H9 (cell line): ENCODE data around the gene GLB1L3. TPM values are rescaled to one million over a fixed set of nuclear protein-coding genes. Genes with fewer than 3 reads are reported as not detected.

Experiments used
- DNase-seq: peaks from one replicate; pipeline ENCODE4 v3.0.0-alpha.2; 2017
- H2AFZ ChIP-seq: one replicate; pipeline ENCODE4 v1.6.1; 2013; ENCODE audit warnings: mild to moderate bottlenecking, low read length, control low read depth, moderate library complexity
- H2AK5ac ChIP-seq: 2 replicates; pipeline ENCODE4 v1.6.1; 2013; ENCODE audit warnings: low read length, control low read depth, mixed read lengths; ENCODE audit not compliant: insufficient read length
- H2BK120ac ChIP-seq: one replicate; pipeline ENCODE4 v1.6.1; 2013; ENCODE audit warnings: low read depth, mild to moderate bottlenecking, low read length, control low read depth, inconsistent platforms; ENCODE audit not compliant: poor library complexity, severe bottlenecking
- H2BK12ac ChIP-seq: 2 replicates; pipeline ENCODE4 v1.6.1; 2013; ENCODE audit warnings: low read length, control low read depth, mixed read lengths, low read depth; ENCODE audit not compliant: insufficient read length
- H2BK15ac ChIP-seq: 2 replicates; pipeline ENCODE4 v1.6.1; 2013; ENCODE audit warnings: low read depth, low read length, control low read depth
- H2BK20ac ChIP-seq: one replicate; pipeline ENCODE4 v1.6.1; 2013; ENCODE audit warnings: low read depth, mild to moderate bottlenecking, low read length, control low read depth, inconsistent platforms; ENCODE audit not compliant: poor library complexity, severe bottlenecking
- H2BK5ac ChIP-seq: 2 replicates; pipeline ENCODE4 v1.6.1; 2013; ENCODE audit warnings: low read length, control low read depth, mixed read lengths; ENCODE audit not compliant: insufficient read length
- H3K14ac ChIP-seq: 2 replicates; pipeline ENCODE4 v1.6.1; 2013; ENCODE audit warnings: low read length, control low read depth; ENCODE audit not compliant: insufficient read depth
- H3K18ac ChIP-seq: 2 replicates; pipeline ENCODE4 v1.6.1; 2013; ENCODE audit warnings: low read depth, mild to moderate bottlenecking, mixed read lengths, low read length, control low read depth; ENCODE audit not compliant: insufficient read length
- H3K23ac ChIP-seq: 2 replicates; pipeline ENCODE4 v1.6.1; 2013; ENCODE audit warnings: low read length, control low read depth, mixed read lengths, low read depth; ENCODE audit not compliant: insufficient read length
- H3K23me2 ChIP-seq: 2 replicates; pipeline ENCODE4 v1.6.1; 2013; ENCODE audit warnings: low read depth, mild to moderate bottlenecking, mixed read lengths, low read length, control low read depth; ENCODE audit not compliant: insufficient read length, poor library complexity, severe bottlenecking
- H3K27ac ChIP-seq: 2 replicates; pipeline ENCODE4 v1.5.1; 2013; ENCODE audit warnings: low read length, control low read depth, mixed read lengths, low read depth; ENCODE audit not compliant: insufficient read length
- H3K27me3 ChIP-seq: 2 replicates; pipeline ENCODE4 v1.6.1; 2013; ENCODE audit warnings: low read length, control low read depth, inconsistent platforms; ENCODE audit not compliant: insufficient read depth
- H3K4ac ChIP-seq: 2 replicates; pipeline ENCODE4 v1.6.1; 2013; ENCODE audit warnings: low read depth, mild to moderate bottlenecking, control low read depth, inconsistent platforms, low read length, moderate library complexity
- H3K4me1 ChIP-seq: 2 replicates; pipeline ENCODE4 v1.6.1; 2013; ENCODE audit warnings: low read length, control low read depth, inconsistent platforms; ENCODE audit not compliant: insufficient read depth
- H3K4me2 ChIP-seq: 2 replicates; pipeline ENCODE4 v1.6.1; 2013; ENCODE audit warnings: low read length, control low read depth, mixed read lengths; ENCODE audit not compliant: insufficient read length, insufficient read depth
- H3K56ac ChIP-seq: 2 replicates; pipeline ENCODE4 v1.6.1; 2013; ENCODE audit warnings: low read depth, mild to moderate bottlenecking, mixed read lengths, low read length, control low read depth; ENCODE audit not compliant: insufficient read length
- H3K79me1 ChIP-seq: 2 replicates; pipeline ENCODE4 v1.6.1; 2013; ENCODE audit warnings: low read depth, mild to moderate bottlenecking, moderate library complexity, low read length, control low read depth, inconsistent platforms; ENCODE audit not compliant: insufficient read depth, poor library complexity, severe bottlenecking
- H3K79me2 ChIP-seq: 2 replicates; pipeline ENCODE4 v1.6.1; 2013; ENCODE audit warnings: low read length, control low read depth, inconsistent platforms; ENCODE audit not compliant: insufficient read depth
- H3K9ac ChIP-seq: 2 replicates; pipeline ENCODE4 v1.6.1; 2013; ENCODE audit warnings: low read length, control low read depth, mixed read lengths; ENCODE audit not compliant: insufficient read length; ENCODE audit errors: extremely low read depth
- H3K9me3 ChIP-seq: one replicate; pipeline ENCODE4 v1.6.1; 2013; ENCODE audit warnings: low read depth, low read length, inconsistent platforms; ENCODE audit not compliant: control insufficient read depth
- H3T11ph ChIP-seq: one replicate; pipeline ENCODE4 v1.6.1; 2013; ENCODE audit warnings: mild to moderate bottlenecking, low read length, control low read depth, inconsistent platforms
- H4K20me1 ChIP-seq: one replicate; pipeline ENCODE4 v1.6.1; 2013; ENCODE audit not compliant: control insufficient read depth, insufficient read length, insufficient read depth
- H4K5ac ChIP-seq: 2 replicates; pipeline ENCODE4 v1.6.1; 2013; ENCODE audit warnings: low read depth, mild to moderate bottlenecking, mixed read lengths, low read length, control low read depth; ENCODE audit not compliant: insufficient read length
- H4K8ac ChIP-seq: replicated peaks from 2 replicates; pipeline ENCODE4 v1.6.1; 2013; ENCODE audit warnings: low read length, control low read depth, mixed read lengths, low read depth; ENCODE audit not compliant: insufficient read length
- H4K91ac ChIP-seq: 2 replicates; pipeline ENCODE4 v1.6.1; 2013; ENCODE audit warnings: low read depth, mild to moderate bottlenecking, moderate library complexity, mixed read lengths, low read length, control low read depth; ENCODE audit not compliant: insufficient read length
- H3K27ac Mint-ChIP-seq, 3 experiments: 2 replicates in 2 of 3; 3 replicates in 1 of 3; pipeline ENCODE4 v1.8.0; 2020 to 2021; ENCODE audit warnings: mixed read lengths in 3 of 3, mild to moderate bottlenecking in 1 of 3, moderate library complexity in 1 of 3
- H3K27me3 Mint-ChIP-seq: 2 replicates; pipeline ENCODE4 v1.8.0; 2021; ENCODE audit warnings: low read depth, mild to moderate bottlenecking, moderate library complexity, mixed read lengths
- H3K36me3 Mint-ChIP-seq, 3 experiments: 2 replicates in 2 of 3; 3 replicates in 1 of 3; pipeline ENCODE4 v1.8.0; 2020 to 2021; ENCODE audit warnings: low read depth in 3 of 3, mixed read lengths in 3 of 3; ENCODE audit not compliant: insufficient read depth in 1 of 3
- H3K4me1 Mint-ChIP-seq, 2 experiments: 2 replicates each; pipeline ENCODE4 v1.8.0; 2020; ENCODE audit warnings: mixed read lengths in 2 of 2
- H3K4me3 Mint-ChIP-seq, 2 experiments: 2 replicates in 1 of 2; 3 replicates in 1 of 2; pipeline ENCODE4 v1.8.0; 2020 to 2021; ENCODE audit warnings: mild to moderate bottlenecking in 2 of 2, mixed read lengths in 2 of 2, moderate library complexity in 1 of 2
- H3K9me3 Mint-ChIP-seq, 2 experiments: 2 replicates in 1 of 2; 3 replicates in 1 of 2; pipeline ENCODE4 v1.8.0; 2020; ENCODE audit warnings: mild to moderate bottlenecking in 2 of 2, mixed read lengths in 2 of 2, moderate library complexity in 1 of 2
- WGBS: extraction: QIAGEN DNeasy Blood & Tissue Kit; methylation state at CpG from one replicate; pipeline ENCODE4 v1.1.7; 2013; ENCODE audit warnings: missing lambda C conversion rate, low lambda C conversion rate, mixed read lengths; ENCODE audit not compliant: insufficient read length; ENCODE audit errors: extremely low coverage; 5-methylcytosine and 5-hydroxymethylcytosine counted together
- total RNA-seq: library from RNA; stranded (reverse); gene quantifications from 2 replicates; pipeline ENCODE4 v1.2.1, GENCODE V29; 2021
- TF ChIP-seq, protein P1 (sequence below): fragments of 200-600 bp; sonication (generic); conservative IDR thresholded peaks from 3 replicates; pipeline ENCODE4 v1.8.0; 2021; ENCODE audit warnings: antibody characterized with exemption, mild to moderate bottlenecking

GLB1L3 gene
- total RNA-seq, 1 experiment from 2014 or later, result 11.2 TPM

DNA sequence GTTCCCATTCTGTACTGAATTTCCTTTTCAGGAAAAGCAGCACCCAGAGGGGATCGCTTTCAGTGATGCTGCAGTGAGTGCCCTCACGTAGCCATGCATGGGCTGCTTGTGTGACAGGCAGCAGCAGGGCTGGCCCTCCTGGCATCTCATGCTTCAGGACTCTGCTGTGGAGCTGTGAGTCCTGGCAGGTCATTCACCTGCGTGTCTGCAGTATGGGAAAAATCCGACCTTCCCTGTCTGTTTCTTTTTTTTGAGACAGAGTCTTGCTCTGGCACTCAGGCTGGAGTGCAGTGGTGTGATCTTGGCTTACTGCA lies 69.0 kb downstream of the GLB1L3 start:
- no peak overlapping the region for H2BK12ac ChIP-seq
- no peak overlapping the region for H2BK15ac ChIP-seq
- no peak overlapping the region for H2AK5ac ChIP-seq
- H3K4me3 Mint-ChIP-seq, result no peak overlapping the region
- no peaks in the 10 kb centered on the region for H3K9me3 ChIP-seq
- no peak overlapping the region for H3K56ac ChIP-seq
- no peak overlapping the region for H3K9ac ChIP-seq
- no peak overlapping the region for H3K23ac ChIP-seq
- 0 out of 7 replicates have a peak overlapping the region, but pooled peaks of 1 of the 3 experiments have one; percentile 36 for H3K27ac Mint-ChIP-seq
- H3K18ac ChIP-seq, result no peak overlapping the region
- H2BK20ac ChIP-seq, result no peak overlapping the region
- no peak overlapping the region for H3T11ph ChIP-seq
- H2BK120ac ChIP-seq, result no peak overlapping the region
- H3K4me1 ChIP-seq, result peaks cover 7% of the 10 kb centered on the region; the same call in 1 of the 2 replicates
- H4K5ac ChIP-seq, result no peak overlapping the region
- H3K4me1 Mint-ChIP-seq, result peaks cover 9 to 12% of the 10 kb centered on the region in 2 experiments
- no peaks in the 10 kb centered on the region; a peak in 1 of 7 replicates for H3K36me3 Mint-ChIP-seq
- no peak overlapping the region for H3K4me2 ChIP-seq
- TF ChIP-seq, protein P1, sequence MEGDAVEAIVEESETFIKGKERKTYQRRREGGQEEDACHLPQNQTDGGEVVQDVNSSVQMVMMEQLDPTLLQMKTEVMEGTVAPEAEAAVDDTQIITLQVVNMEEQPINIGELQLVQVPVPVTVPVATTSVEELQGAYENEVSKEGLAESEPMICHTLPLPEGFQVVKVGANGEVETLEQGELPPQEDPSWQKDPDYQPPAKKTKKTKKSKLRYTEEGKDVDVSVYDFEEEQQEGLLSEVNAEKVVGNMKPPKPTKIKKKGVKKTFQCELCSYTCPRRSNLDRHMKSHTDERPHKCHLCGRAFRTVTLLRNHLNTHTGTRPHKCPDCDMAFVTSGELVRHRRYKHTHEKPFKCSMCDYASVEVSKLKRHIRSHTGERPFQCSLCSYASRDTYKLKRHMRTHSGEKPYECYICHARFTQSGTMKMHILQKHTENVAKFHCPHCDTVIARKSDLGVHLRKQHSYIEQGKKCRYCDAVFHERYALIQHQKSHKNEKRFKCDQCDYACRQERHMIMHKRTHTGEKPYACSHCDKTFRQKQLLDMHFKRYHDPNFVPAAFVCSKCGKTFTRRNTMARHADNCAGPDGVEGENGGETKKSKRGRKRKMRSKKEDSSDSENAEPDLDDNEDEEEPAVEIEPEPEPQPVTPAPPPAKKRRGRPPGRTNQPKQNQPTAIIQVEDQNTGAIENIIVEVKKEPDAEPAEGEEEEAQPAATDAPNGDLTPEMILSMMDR, result no peak
- no peaks in the 10 kb centered on the region for H3K23me2 ChIP-seq
- H3K27me3 ChIP-seq, result no peaks in the 10 kb centered on the region
- no peak overlapping the region for H2BK5ac ChIP-seq
- H3K27me3 Mint-ChIP-seq, result peaks cover 9% of the 10 kb centered on the region
- no peaks in the 10 kb centered on the region for H3K9me3 Mint-ChIP-seq
- no peaks in the 10 kb centered on the region for H3K79me2 ChIP-seq
- WGBS, result no CpG with 5 or more reads among the region's 4 CpGs
- no peak overlapping the region for H4K8ac ChIP-seq
- DNase-seq, result no peak
- no peak overlapping the region for H4K91ac ChIP-seq
- no peak overlapping the region for H2AFZ ChIP-seq
- H3K14ac ChIP-seq, result no peak overlapping the region
- no peaks in the 10 kb centered on the region for H3K79me1 ChIP-seq
- no peak overlapping the region for H3K27ac ChIP-seq
- no peaks in the 10 kb centered on the region for H4K20me1 ChIP-seq
- no peak overlapping the region for H3K4ac ChIP-seq
